ENCODE data around the gene MTHFD2L.

- no peak for TF ChIP-seq CTCF (IDR thresholded peaks at IDR 0.05 in 2 of 3, conservative IDR thresholded peaks at IDR 0.05 in 1 of 3; ENCODE audit: control insufficient read depth in 2 of 3, extremely low read depth in 1 of 3, insufficient read depth in 1 of 3, low read depth in 3 of 3, low read length in 3 of 3)
- no peak for TF ChIP-seq MEF2A (IDR thresholded peaks at IDR 0.05; ENCODE audit: insufficient read depth, low read depth, low read length)
- TF ChIP-seq ZBTB4 (CRISPR knock-in tag; IDR thresholded peaks at IDR 0.05) = no peak
- TF ChIP-seq SIN3A (IDR thresholded peaks at IDR 0.05; ENCODE audit: low read depth, low read length) = no peak
Observed at GRCh38 chr4:74324262-74324661, 166.3 kb downstream of the MTHFD2L start.
